A549 treated with Hydrocortisone at 1 μM for 4 hours (cell line): ENCODE data around the gene HDAC9. TPM values are rescaled to one million over a fixed set of nuclear protein-coding genes. Genes with fewer than 3 reads are reported as not detected.

Experiments used
- total RNA-seq: library from RNA; stranded (reverse); fragments of 200-300 nt; extraction: Qiagen RNA extraction; gene quantifications from 5 replicates; pipeline ENCODE4 v1.2.3, GENCODE V29; 2022

HDAC9 gene
- 0.09 to 0.25 TPM (median 0.14 TPM) in 5 replicates for total RNA-seq

GRCh38 chr7:18495412-18496340 lies at the start of gene HDAC9:
TSS of gene HDAC9 (plus strand) at chr7:18495749. CDS start at chr7:18496303, 554 bp downstream.

